Stimulated activated CD8-positive, alpha-beta memory T cell treated with anti-CD3 and anti-CD28 coated beads, Interleukin-2, amount 100 ng/mL, for 1 hour (primary cell): ENCODE results near the gene ZFYVE26.
"Not testable (repeated sequence)": the region's sequence is repeated elsewhere in the genome, so short reads cannot be mapped to it uniquely, and the experiment has no call there.

ENCODE experiments used
- DNase-seq, 2 donors: peaks; one replicate each; pipeline ENCODE4 v3.0.0-alpha.2; 2020; ENCODE audit warnings: low read depth in 2 of 2

ZFYVE26 gene

GRCh38 chr14:67705211-67705610 lies 111.2 kb downstream of the ZFYVE26 start:
- DNase-seq, result no peak

DNA sequence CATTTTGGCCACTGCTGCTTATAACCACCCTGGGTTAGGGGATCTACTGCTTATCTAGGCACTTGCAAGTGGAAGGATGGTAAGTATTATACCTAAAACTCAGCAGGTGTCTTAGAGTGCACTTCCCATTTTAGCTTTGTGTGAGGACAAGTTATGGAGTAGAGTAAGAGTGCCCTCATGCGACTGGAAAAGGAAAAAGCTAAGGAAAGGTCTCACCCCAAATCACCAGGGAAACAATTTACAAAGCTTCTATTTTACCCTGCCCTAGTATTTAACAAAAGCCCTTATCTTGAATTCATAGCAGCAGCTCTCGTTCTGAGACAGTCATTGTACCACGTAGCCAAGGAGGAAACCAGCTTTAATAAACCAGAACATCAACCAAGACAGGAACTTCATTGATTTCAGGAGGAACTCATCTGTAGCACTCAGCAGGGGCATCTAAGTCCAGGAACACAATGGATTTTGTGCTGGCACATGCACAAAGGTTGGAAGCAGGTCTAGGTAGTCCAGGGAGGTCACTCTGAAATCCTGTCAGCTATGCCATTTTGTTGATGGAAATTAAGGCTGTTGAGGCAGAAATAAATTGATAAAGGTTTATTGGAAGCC lies 111.8 kb downstream of the ZFYVE26 start:
- DNase-seq, result no peak

GRCh38 chr14:67703997-67704396 lies 112.4 kb downstream of the ZFYVE26 start:
- DNase-seq, result no peak

DNA sequence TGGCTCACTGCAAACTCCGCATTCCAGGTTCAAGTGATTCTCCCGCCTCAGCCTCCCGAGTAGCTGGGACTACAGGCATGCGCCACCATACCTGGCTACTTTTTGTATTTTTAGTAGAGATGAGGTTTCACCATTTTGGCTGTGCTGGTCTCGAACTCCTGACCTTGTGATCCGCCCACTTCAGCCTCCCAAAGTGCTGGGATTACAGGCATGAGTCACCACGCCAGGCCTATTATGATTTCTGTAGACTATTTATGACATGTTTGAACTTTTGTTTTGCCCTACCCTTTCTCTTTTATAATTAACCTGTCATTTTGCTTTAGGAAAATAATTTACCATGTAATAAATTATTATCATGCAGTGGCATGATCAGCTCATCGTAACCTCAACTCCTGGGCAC lies 114.9 kb downstream of the ZFYVE26 start, which contains the start of gene RDH12:
RDH12 (plus strand) TSS at position 395 of the 400 bp plus-strand sequence. CDS start 20,757 bp downstream, outside the sequence.
- DNase-seq, result not testable (repeated sequence)

- no peak for DNase-seq
Observed at GRCh38 chr14:67698179-67698578, 118.2 kb downstream of the ZFYVE26 start.

- DNase-seq, result no peak
Observed at GRCh38 chr14:67697006-67697405, 119.4 kb downstream of the ZFYVE26 start.
